ENCODE measurements around the gene CLCA2. TPM values are rescaled to one million over a fixed set of nuclear protein-coding genes. Genes with fewer than 3 reads are reported as not detected.
A peak's percentile ranks its signal among the peaks of the same experiment; 100 is the strongest.

CLCA2 gene
- total RNA-seq, 1 donor from 2014 or later, result not detected

DNA sequence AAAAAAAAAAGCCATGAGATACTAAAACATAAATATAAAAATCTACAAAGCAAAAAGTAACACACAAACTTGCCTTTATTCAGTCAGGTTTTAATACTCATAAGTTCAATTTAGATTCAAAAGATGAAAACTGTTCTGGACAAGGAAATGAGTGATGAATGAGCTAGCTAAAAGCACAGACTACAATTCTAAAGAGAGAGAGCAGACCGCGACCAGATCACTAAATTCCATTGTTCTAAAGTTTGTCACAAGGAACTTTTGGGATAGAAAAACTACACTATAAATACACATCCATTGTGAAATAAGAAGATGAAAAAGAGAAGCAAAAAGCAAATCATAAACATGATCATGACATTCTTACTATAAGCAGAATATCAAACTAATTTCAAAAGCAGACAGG lies 29.6 kb upstream of the CLCA2 start:
- peak overlapping the region; percentile 21 for H3K4me3 Mint-ChIP-seq
- H3K4me1 Mint-ChIP-seq, result peaks cover 39% of the 10 kb centered on the region
- H3K27ac Mint-ChIP-seq (ENCODE audit: unreplicated experiment), result no peak overlapping the region
- peaks cover 5% of the 10 kb centered on the region for H3K9me3 Mint-ChIP-seq
- peaks cover 14% of the 10 kb centered on the region for H3K27me3 Mint-ChIP-seq (ENCODE audit: low read depth)
- no peak for DNase-seq (ENCODE audit: low read depth, low spot score)
- H3K36me3 Mint-ChIP-seq (ENCODE audit: low read depth), result peaks cover 21% of the 10 kb centered on the region
- TF ChIP-seq, protein P1, sequence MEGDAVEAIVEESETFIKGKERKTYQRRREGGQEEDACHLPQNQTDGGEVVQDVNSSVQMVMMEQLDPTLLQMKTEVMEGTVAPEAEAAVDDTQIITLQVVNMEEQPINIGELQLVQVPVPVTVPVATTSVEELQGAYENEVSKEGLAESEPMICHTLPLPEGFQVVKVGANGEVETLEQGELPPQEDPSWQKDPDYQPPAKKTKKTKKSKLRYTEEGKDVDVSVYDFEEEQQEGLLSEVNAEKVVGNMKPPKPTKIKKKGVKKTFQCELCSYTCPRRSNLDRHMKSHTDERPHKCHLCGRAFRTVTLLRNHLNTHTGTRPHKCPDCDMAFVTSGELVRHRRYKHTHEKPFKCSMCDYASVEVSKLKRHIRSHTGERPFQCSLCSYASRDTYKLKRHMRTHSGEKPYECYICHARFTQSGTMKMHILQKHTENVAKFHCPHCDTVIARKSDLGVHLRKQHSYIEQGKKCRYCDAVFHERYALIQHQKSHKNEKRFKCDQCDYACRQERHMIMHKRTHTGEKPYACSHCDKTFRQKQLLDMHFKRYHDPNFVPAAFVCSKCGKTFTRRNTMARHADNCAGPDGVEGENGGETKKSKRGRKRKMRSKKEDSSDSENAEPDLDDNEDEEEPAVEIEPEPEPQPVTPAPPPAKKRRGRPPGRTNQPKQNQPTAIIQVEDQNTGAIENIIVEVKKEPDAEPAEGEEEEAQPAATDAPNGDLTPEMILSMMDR (conservative IDR thresholded peaks at IDR 0.05), result no peak

GRCh38 chr1:86395751-86396497 lies 28.0 kb upstream of the CLCA2 start, which contains the start of gene ODF2L:
TSS of gene ODF2L (minus strand) at chr1:86396323. CDS start at chr1:86387027, 9,296 bp downstream.
- H3K4me3 Mint-ChIP-seq, result peak within 1 kb of the TSS; percentile 98
- peaks cover 10% of the 10 kb centered on the region for H3K36me3 Mint-ChIP-seq (ENCODE audit: low read depth)
- H3K27me3 Mint-ChIP-seq (ENCODE audit: low read depth), result peaks cover 27% of the 10 kb centered on the region
- H3K27ac Mint-ChIP-seq (ENCODE audit: unreplicated experiment), result peak within 1 kb of the TSS; percentile 98
- TF ChIP-seq, protein P1 (conservative IDR thresholded peaks at IDR 0.05), result peak; percentile 10
- peaks cover 5% of the 10 kb centered on the region for H3K9me3 Mint-ChIP-seq
- H3K4me1 Mint-ChIP-seq, result peaks cover 35% of the 10 kb centered on the region
- peak; percentile 77 for DNase-seq (ENCODE audit: low read depth, low spot score)

- H3K27me3 Mint-ChIP-seq (ENCODE audit: low read depth), result peaks cover 33% of the 10 kb centered on the region
- peaks cover 35% of the 10 kb centered on the region for H3K4me1 Mint-ChIP-seq
- no peak for DNase-seq (ENCODE audit: low read depth, low spot score)
- peak overlapping the region; percentile 93 for H3K27ac Mint-ChIP-seq (ENCODE audit: unreplicated experiment)
- H3K9me3 Mint-ChIP-seq, result peaks cover under 1% of the 10 kb centered on the region
- TF ChIP-seq, protein P1 (conservative IDR thresholded peaks at IDR 0.05), result no peak
- peaks cover 5% of the 10 kb centered on the region for H3K36me3 Mint-ChIP-seq (ENCODE audit: low read depth)
- H3K4me3 Mint-ChIP-seq, result peak overlapping the region; percentile 98
Measured at GRCh38 chr1:86396498-86396890, 27.5 kb upstream of the CLCA2 start.

DNA sequence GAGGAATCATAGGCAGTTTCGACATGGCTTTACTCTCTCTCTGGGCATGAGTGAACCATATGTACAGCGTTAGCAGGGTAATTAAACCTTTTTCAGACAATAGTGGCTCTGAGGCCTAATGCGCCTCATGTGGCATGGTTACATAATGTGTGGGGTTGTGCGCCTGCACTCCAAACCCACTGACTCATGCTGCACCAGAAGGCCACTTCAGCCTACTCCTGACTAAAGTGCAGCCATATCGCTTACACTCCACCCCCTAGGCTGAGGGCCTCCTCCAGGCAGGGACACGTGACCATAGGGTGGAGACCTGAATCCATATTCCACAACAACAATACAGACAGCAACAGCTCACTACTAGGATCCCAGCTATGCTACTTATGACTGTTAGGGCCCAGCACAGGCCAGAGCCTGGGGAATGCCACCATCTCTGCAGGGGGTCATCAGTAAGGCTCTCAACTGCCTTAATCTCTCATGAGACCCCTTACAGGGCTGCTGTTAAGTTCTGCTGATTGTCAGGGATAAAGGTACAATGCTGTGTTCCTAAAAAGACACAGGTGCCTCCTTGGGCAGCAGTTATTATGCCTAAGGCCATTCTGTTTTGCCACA lies 14.5 kb upstream of the CLCA2 start:
- Mint-ChIP-seq H3K27ac (ENCODE audit: unreplicated experiment) (no peak overlapping the region), H3K27me3 (ENCODE audit: low read depth) (no peaks in the 10 kb centered on the region), H3K36me3 (ENCODE audit: low read depth) (no peaks in the 10 kb centered on the region), H3K9me3 (no peaks in the 10 kb centered on the region), H3K4me1 (no peaks in the 10 kb centered on the region), H3K4me3 (no peak overlapping the region)
- TF ChIP-seq, protein P1 (conservative IDR thresholded peaks at IDR 0.05), result no peak
- no peak for DNase-seq (ENCODE audit: low read depth, low spot score)

GRCh38 chr1:86410879-86411278 lies 13.1 kb upstream of the CLCA2 start:
- TF ChIP-seq, protein P1 (conservative IDR thresholded peaks at IDR 0.05), result no peak
- Mint-ChIP-seq H3K9me3 (no peaks in the 10 kb centered on the region), H3K4me3 (no peak overlapping the region), H3K27ac (ENCODE audit: unreplicated experiment) (no peak overlapping the region), H3K36me3 (ENCODE audit: low read depth) (no peaks in the 10 kb centered on the region), H3K4me1 (no peaks in the 10 kb centered on the region), H3K27me3 (ENCODE audit: low read depth) (no peaks in the 10 kb centered on the region)
- DNase-seq (ENCODE audit: low read depth, low spot score), result no peak
